ENCODE measurements around the gene PCK1.
"Not testable (repeated sequence)": the region's sequence is repeated elsewhere in the genome, so short reads cannot be mapped to it uniquely, and the experiment has no call there.

The PCK1 gene

DNA sequence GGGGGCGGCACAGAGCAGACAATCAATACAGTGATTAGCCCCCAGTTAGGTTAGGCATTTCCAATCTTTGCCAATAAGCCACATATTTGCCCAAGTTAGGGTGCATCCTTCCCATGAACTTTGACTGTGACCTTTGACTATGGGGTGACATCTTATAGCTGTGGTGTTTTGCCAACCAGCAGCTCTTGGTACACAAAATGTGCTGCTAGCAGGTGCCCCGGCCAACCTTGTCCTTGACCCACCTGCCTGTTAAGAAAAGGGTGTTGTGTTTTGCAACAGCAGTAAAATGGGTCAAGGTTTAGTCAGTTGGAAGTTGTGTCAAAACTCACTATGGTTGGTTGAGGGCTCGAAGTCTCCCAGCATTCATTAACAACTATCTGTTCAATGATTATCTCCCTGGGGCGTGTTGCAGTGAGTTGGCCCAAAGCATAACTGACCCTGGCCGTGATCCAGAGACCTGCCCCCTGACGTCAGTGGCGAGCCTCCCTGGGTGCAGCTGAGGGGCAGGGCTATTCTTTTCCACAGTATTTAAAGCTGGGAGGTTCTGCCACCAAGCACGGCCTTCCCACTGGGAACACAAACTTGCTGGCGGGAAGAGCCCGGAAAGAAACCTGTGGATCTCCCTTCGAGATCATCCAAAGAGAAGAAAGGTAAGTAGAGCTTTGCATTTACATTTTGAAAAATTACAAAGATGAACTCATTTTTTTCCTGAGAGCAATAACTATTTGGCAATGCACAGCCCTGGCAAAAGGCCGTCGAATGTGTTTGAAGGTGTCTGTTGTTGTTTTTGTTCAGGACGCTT lies at the start of gene PCK1:
Gene PCK1, plus strand, starts transcription at position 557 of the 802 bp plus-strand sequence. CDS start 302 bp downstream, outside the sequence.
- no peak for DNase-seq

DNA sequence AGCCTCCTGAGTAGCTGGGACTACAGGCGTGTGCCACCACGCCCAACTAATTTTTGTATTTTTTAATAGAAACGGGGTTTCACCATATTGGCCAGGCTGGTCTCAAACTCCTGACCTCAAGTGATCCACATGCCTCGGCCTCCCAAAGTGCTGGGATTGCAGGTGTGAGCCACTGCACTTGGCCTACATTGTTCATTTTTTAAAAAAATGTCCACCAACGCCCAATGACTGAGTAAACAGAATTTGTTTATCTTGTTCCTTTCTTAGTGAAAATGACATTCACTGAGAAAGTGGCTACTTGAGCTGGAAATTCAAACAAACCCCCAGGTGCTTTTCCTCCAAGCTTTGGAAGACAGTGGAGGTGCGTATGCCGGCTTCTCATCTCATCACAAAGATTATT lies 49.2 kb upstream of the PCK1 start:
- DNase-seq, result not testable (repeated sequence)

DNA sequence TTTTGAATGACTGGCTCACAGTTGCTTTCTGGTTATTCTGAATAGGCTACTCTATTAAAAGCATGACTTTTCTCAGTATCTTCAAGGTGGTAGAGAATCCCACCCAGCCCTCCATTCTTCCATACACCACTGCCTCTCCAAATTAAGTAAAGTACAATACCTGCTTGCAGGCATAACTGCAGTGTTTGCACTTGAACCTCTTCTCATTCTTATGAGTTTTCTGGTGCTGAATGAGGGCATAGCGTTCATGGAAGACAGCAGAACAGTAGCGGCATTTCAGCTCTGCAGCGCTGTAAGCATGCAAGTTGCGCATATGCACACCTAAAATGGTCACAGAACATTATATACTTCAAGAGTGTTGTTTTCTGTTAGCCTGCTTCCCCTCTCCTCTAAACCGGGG lies 48.5 kb upstream of the PCK1 start:
- DNase-seq, result no peak

DNA sequence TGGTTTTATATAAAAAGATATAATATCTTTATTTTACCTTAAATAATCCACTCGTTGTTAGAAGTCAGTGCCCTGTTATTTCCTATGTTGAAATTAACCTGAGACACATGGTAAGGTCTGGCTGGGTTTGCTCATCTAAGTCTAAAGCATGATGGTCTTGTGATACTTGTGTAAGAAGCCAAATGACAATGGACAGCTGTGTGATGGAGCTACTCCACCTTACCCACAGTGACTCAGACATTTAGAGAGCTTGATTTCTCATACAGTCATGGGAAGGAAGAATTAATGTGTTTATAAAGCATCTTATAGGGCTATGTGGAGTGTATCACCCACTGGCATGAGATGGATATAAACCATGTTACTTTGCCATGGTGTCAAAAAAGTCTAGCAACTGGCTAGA lies 47.7 kb upstream of the PCK1 start:
- DNase-seq, result no peak

DNA sequence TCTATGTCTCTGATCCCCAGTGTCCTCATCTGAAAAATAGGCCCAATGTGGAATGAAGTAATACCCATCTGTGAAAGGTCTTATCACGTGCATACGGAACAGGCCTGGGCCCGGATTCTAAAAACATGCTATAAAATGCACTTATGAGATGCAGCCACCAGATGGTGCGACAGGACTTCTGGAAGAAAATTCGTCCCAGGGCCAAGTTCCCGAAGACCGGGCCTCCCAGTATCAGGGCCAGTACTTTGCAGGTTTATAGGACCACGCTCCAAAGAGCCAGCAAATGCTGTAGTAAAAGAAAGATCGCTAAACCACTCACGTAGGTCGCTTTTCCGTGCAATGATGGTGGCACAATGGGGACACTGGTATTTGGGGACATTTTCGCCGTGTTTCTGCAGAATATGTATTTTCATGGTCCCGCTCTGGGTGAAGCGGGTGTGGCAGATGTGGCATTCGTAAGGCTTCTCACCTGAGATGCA lies 46.6 kb upstream of the PCK1 start:
- peak in 11 of 14 donors; percentile 26 to 68 (median 40) for DNase-seq

DNA sequence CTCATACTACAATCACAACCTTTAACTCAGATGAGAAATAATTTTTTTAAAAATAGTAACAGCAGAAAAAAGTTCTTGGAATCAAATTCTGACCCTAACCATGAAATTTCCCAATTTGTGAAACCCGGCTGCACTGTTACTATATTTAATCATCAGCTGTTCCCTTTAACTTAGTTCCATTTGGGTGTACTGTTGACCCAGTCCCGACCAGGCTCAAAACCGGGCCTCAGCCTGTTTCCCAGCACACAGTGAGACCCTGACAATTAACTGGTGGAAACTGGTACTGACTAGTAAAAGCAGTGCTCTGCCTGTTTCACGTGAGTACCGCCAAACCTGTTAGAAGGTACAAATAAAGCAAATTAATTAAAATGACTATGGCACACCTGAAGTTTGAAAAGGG lies 43.0 kb upstream of the PCK1 start:
- no peak for DNase-seq

DNA sequence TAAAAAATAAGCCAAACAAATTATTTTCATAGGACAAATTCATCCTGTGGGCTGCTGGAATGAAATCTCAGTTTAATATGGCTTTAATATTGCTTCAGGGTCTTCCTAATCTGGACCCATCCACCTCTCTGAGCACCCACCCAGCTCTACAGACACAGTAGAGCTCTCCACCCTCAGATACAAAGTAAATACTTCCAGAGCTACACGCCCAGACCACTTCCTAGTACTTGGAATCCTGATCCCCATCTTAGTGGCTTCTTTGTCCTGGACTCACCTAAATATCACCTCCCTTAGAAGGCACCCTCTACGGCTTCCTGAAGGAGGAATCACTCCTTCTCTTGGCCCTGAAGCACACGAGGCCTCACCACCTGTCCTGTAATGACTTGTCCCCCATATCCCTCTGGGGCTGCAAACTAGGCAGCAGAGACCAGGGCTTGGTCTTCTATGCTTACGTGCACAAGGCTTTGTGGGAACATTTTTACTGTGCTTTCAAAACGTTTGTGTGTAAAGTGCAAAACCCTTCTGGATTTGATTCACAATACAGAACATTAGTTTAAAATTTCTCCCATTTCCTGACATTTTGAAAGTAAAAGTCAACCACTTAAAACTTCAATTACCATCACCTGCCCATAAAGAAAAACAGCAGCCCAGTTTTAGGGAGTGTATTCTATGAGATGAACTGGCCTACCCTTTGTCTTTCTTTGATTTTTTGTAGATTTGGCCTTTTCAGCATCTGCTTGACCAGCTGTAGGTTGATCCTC lies 38.4 kb upstream of the PCK1 start:
- DNase-seq, result no peak

DNA sequence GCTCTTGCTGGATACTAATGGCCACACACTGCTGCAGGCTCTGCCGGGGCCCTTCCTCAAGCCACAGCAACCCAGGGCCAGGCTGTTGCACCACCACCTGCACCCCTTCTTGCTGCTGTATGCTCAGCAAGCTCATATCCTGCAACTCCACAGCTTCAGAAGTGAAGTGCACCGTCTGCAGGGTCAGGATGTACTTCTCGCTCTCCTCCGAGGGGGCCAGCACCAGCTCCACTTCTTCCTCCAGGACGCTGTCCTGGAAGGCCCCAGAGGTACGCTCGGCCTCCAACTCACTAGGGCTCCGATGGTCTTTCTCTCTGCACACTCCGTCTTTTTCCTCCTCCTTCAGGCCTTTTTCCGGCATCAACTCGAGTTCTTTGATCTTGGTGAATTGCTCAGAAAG lies 37.1 kb upstream of the PCK1 start:
- no peak for DNase-seq

DNA sequence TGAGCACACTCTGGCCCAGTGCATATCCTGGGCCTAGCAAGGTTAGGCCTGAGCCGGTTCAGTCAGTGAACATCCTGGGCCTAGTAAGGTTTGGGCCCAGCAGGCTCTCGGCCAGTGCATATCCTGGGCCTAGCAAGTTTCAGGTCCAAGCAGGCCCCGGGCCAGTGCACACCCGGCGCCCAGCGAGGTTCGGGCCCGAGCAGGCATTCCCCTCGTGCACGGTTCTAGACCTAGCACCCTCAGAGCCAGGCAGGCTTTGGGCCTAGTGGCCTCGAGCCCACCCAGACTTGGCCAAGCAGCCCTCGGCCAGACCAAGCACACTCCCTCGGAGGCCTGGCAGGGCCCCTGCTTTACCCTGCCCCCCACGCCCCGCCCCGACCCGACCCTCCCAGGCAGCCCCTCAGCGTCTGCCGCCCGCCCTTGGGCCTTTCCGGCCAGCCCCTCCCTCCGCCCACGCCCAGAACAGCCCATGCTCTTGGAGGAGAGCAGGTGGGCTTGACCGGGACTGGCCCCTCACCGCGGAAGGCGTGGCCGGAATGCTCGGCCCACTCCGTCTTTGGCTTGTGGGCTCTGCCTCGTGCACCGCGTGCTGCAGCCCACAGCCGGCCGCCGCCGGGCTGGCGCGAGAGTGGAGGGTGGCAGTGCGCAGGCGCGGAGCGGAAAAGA lies 36.3 kb upstream of the PCK1 start, which contains the start of gene CTCFL:
Gene CTCFL, minus strand, starts transcription at position 630 of the 666 bp plus-strand sequence. CDS start 935 bp downstream, outside the sequence.
- no peak for DNase-seq

DNA sequence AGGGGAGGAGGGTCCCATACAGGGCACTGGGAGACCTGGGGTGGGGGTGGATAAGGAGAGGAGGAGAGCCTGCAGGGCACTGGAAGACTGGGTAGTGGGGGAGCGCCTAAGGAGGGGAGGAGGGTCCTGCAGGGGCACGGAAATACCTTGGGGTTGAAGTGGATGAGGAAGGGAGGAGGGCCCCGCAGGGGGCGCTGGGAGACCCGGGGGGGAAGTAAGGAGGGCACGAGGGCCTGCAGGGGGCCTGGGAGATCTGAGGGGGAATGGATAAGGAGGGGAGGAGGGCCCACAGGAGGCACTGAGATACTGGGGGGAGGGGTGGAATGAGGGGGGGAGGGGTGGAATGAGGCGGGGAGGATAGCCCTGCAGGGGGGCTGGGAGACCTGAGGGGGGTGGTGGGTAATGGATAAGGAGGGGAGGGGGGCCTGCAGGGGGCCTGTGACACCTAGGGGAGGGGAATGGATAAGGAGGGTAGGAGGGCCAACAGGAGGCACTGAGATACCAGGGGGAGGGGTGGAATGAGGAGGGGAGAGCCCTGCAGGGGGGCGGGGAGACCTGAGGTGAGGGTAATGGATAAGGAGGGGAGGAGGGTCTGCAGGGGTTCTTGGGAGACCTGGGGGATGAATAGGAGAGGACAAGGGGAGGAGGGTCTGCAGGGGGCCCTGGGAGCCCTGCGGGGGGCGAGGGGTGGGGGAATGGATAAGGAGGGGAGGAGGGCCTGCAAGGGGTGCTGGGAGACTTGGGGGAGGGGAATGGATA lies 35.4 kb upstream of the PCK1 start:
- DNase-seq, result no peak

DNA sequence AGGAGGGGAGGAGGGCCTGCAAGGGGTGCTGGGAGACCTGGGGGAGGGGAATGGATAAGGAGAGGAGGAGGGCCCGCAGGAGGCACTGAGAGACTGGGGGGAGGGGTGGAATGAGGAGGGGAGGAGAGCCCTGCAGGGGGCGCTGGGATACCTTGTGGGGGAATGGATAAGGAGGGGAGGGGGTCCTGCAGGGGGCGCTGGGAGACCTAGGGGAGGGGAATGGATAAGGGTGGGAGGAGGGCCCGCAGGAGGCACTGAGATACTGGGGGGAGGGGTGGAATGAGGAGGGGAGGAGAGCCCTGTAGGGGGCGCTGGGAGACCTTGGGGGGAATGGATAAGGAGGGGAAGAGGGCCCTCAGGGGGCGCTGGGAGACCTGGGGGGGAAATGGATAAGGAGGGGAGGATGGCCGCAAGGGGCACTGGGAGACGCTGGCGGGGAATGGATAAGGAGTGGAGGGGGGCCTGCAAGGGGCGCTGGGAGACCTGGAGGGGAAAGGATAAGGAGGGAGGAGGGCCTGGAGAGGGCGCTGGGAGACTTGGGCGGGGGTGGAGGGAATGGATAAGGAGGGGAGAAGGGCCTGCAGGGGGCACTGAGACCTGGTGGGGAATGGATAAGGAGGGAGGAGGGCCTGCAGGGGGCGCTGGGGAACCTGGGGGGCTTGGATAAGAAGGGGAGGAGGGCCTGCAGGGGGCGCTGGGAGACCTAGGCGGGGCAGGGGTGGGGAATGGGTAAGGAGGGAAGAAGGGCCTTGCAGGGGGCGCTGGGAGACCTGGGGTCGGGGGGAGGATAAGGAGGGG lies 34.6 kb upstream of the PCK1 start:
- DNase-seq, result no peak

DNA sequence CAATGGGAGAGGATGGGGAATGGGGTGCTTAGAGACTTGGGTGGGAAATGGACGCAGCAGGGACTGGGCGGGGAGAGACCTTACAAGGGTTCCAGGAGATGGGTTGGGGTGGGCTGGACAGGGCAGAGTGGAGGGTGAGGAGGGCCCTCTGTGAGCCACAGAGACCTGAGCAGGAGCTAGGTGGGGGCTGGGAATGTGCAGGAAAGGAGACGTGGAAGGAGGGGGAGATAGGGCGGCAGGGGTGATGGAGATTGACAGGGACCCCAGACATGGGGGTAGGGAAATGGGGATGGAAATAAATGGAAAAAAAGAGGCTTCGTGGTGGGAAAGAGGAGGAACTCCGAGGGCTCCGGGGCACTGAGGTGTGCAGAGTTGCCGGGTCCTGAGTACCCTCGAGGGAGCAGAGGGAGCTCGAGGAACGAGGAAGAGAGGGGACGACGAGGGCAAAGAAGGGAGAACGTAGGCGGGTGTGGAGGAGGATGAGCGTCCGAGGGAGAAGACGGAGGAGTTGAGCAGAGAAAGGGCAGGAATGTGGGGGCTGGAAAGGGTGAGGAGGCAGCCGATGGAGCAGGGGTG lies 33.9 kb upstream of the PCK1 start:
- DNase-seq, result no peak

DNA sequence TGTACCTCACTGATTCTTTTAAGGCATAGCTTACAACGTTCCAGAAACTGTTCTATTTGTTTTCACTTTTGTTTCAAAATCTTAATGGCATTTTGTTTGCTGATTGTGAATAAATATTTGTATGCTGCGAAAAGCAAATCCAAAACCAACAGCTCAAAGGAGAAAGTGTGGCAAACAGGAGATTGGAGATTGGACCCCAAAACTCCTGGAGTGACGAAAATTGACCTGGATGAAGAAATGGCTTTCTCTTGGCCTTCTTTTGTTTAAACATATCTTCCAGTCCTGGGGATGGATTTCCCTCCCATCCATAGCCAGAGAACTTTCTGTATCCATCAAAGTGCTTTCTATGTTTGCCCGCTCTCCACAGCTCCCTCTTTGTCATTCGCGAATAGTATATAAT lies 33.2 kb upstream of the PCK1 start:
- DNase-seq, result no peak

DNA sequence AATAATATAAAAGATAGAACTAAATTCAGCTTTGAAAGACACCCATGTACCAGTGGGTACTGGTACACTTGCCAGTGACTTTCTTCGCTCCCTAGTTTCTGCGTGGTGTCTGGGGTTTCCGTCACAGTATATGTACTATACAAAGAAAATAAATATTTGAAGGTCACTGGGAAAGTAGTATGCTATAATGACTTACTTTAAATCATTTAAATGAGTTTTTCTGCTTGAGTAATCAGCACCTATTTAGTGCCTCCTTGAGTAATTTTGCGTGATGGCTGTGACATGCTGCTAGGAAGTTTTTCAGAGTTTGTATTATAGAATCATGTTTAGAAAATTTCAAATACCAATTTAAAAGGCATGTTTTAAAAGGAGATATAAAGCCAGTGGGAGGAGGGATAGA lies 32.8 kb upstream of the PCK1 start:
- no peak for DNase-seq

DNA sequence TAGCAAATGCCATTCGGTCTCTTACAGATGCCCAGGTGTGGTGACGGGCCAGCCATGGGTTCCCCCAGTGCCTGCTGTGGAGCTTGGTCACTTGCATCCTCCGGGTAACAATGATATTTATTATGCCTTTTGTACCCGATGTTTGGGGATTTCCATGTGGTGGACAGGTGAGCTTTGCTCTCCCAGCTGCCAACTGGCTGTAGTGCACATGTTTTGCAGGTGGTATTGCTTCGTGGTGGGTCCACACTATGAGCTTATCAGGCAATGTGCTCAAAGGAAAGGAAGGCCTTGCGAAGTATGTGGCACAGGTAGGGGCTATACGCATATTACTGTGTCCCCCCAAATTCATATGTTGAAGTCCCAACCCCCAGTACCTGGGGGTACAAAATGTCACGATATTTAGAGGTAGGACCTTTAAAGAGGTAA lies 31.7 kb upstream of the PCK1 start:
- no peak for DNase-seq

DNA sequence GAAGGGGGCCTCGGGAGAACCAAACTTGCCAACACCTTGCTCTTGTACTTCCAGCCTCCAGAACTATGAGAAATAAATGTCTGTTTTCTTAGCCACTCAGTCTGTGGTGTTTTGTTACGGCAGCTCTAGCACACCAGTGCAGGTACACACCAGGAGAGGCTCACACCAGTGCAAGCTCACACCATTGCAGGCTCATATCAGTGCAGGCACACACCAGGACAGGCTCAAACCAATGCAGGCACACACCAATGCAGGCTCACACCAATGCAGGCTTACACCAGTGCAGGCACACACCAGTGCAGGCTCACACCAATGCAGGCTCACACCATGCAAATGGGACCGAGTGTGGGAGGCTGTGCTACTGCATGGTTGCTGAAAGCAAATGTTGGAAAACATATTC lies 31.1 kb upstream of the PCK1 start:
- no peak for DNase-seq

DNA sequence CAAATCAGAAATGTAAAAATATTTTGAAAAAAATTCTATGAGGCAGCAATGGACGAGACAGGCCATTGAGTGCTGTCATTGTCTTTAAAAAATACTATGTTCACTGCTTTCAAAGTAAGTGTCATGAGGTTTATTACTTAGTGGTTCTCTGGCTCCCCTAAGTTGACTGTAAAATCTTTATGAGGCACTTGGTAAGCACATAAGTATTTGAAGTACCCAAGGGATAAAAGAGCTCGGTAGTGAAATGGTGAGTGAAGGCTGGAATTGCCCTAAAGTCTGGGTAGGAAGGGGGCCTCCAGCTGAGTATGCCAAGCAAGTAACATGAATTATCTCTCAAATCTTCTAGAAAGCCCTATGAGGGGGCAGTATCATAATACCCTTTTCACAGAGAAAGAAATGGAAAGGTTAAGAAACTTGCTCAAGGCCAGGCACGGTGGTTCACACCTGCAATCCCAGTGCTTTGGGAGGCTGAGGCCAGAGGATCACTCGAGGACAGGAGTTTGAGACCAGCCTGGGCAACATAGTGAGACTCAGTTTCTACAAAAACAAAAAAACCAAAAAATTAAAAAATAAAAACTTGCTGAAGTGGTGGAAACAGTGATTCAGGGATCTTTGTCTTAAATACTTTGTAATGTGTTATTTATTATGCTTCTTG lies 30.5 kb upstream of the PCK1 start:
- DNase-seq, result no peak

DNA sequence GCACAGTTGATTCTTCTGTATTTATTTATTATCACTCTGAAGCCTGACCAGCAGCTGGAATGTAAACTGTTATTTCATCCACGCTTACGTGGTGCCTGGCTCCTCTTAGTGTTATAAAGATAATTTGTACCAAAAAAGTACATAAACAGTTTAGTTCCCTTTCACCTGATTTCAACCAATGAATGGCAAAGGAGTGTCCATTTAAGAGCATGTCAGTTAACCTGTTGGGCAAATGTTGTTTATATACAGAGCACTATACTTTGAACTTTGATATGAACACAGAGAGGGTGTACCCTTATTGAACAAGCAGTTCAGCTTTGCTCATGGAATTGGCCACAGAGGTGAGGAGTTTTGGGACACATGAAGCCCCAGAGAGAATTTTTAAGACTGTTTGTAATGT lies 28.8 kb upstream of the PCK1 start:
- DNase-seq, result no peak

DNA sequence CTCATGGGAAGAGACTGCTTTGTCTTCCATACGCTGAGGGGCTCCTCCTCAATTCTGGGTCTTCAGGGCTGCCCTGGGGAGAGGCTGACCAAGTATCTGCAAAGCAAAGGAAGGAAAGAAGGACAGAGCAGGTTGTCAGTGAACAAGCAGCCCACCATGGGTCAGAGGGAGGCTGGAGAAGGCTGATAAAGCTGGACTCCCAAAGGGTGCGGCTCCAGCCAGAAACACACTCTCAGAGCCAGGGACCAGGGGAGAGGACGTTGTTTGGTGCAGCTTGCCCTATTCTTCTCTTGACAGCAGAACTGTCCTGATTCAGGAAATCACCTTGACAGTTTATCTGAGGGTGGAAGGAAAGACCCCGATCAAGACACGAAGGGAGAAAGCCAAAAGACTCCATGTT lies 25.6 kb upstream of the PCK1 start:
- no peak for DNase-seq

DNA sequence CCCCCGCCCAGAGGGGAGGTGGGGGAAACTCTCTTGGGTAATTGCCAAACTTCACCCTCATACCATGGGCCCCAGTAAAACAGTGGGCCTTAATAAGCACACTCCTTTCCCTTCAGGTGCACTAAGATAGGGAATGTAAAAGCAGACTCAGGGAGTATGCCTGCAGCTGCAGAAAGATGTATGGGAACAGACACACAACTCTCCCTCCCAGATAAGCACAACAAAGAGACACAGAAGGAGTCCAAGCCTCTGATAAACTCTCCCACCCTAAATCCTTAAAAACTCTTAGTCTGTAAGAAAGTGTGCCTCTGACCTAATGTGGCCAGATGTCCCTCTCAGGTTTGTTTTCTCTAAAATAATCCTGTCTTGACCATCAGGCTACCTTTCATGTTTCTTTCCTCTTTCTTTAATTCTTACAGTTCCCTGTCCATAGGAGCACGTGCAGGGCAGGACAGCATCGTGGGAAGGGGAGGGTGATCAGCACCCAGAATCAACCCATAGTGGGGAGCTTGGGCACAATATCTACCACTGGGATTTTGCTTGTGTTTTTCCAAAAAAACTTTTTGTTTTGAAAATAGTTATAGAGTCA lies 24.7 kb upstream of the PCK1 start:
- no peak for DNase-seq

All from C1 segment of cervical spinal cord (tissue), 14 donors.